ENCODE measurements around the gene MYRF. TPM values are rescaled to one million over a fixed set of nuclear protein-coding genes. Genes with fewer than 3 reads are reported as not detected.

MYRF gene
- polyA plus RNA-seq, 1 donor (not counting 4 experiments of a cell fraction or from before 2014, with no cell fraction given): 0.14 TPM

DNA sequence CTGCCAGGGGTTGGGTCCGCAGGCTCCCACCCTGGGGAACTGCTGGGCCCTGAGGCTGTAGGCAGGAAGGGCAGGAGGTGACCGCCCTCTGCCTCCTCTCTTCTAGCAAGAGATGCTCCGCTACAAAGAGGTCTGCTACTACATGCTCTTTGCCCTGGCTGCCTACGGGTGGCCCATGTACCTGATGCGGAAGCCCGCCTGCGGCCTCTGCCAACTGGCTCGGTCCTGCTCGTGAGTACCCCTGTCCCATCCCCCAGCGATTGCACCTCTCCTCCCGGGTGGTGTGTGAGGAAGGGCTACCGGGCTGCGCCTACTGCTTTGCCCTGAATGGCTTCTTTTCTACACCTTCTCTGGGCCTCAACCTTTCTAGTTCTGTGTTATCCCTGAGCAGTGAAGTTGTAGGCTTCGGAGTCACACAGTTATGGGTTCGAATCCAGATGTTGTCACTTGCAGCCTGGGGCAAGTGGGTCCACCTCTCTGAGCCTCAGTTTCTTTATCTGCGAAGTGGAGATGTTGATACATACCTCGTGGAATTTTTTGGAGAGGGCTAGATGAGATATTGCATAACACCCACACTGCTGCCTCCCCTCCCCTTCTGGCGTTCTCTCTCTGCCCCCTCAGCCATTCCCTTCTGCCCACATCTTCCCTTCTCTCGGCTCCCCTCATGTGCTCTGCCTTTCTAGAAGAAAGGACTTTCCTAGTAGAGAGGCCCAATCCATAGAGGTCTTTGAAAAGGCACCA, 21.1 kb upstream of the MYRF start:
- dilution Hi-C loops (cut with MboI; ENCODE audit: extremely low pct_ligation_motif_present, low sequenced_read_pairs): no loop called here
- Histone ChIP-seq H3K27ac (ENCODE audit: control insufficient read depth, insufficient read depth, low read length) (no peak overlapping the region), H3K4me3 (ENCODE audit: control insufficient read depth in 2 of 3, extremely low read depth in 1 of 3, insufficient read depth in 2 of 3, low read depth in 1 of 3, low read length in 3 of 3) (no peak overlapping the region), H3K9ac (ENCODE audit: control insufficient read depth, extremely low read depth, insufficient read depth, low read length) (no peak overlapping the region), H4K20me1 (ENCODE audit: control insufficient read depth, extremely low read depth, insufficient read depth, low read length) (peaks cover 17% of the 10 kb centered on the region), H3K27me3 (ENCODE audit: control insufficient read depth, extremely low read depth, insufficient read depth, low read length) (peaks cover 60% of the 10 kb centered on the region), H3K9me1 (ENCODE audit: control insufficient read depth, extremely low read depth, insufficient read depth, low read length) (no peaks in the 10 kb centered on the region), H3K4me2 (ENCODE audit: control insufficient read depth, extremely low read depth, insufficient read depth, low read depth, low read length) (no peak overlapping the region), H3K79me2 (ENCODE audit: control insufficient read depth, insufficient read depth, low read length) (no peaks in the 10 kb centered on the region), H3K9me3 (ENCODE audit: control insufficient read depth, low read depth, low read length) (no peaks in the 10 kb centered on the region), H2AFZ (ENCODE audit: control insufficient read depth, low read length) (no peak overlapping the region), H3K4me1 (ENCODE audit: control insufficient read depth, extremely low read depth, insufficient read depth, low read length) (peaks cover 18% of the 10 kb centered on the region), H3K36me3 (ENCODE audit: control insufficient read depth in 2 of 2, extremely low read depth in 1 of 2, insufficient read depth in 2 of 2, low read length in 2 of 2) (no peaks in the 10 kb centered on the region)
- TF ChIP-seq EZH2 (IDR thresholded peaks at IDR 0.05; ENCODE audit: low read length): no peak
- TF ChIP-seq, protein P1, sequence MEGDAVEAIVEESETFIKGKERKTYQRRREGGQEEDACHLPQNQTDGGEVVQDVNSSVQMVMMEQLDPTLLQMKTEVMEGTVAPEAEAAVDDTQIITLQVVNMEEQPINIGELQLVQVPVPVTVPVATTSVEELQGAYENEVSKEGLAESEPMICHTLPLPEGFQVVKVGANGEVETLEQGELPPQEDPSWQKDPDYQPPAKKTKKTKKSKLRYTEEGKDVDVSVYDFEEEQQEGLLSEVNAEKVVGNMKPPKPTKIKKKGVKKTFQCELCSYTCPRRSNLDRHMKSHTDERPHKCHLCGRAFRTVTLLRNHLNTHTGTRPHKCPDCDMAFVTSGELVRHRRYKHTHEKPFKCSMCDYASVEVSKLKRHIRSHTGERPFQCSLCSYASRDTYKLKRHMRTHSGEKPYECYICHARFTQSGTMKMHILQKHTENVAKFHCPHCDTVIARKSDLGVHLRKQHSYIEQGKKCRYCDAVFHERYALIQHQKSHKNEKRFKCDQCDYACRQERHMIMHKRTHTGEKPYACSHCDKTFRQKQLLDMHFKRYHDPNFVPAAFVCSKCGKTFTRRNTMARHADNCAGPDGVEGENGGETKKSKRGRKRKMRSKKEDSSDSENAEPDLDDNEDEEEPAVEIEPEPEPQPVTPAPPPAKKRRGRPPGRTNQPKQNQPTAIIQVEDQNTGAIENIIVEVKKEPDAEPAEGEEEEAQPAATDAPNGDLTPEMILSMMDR (optimal IDR thresholded peaks at IDR 0.05 in 1 of 3, IDR thresholded peaks at IDR 0.05 in 1 of 3, conservative IDR thresholded peaks at IDR 0.05 in 1 of 3; ENCODE audit: extremely low read depth in 1 of 3, insufficient read depth in 2 of 3, low read length in 3 of 3): no peak
- DNase-seq (ENCODE audit: low read depth, low spot score) (no peak), FAIRE-seq (no peak)

DNA sequence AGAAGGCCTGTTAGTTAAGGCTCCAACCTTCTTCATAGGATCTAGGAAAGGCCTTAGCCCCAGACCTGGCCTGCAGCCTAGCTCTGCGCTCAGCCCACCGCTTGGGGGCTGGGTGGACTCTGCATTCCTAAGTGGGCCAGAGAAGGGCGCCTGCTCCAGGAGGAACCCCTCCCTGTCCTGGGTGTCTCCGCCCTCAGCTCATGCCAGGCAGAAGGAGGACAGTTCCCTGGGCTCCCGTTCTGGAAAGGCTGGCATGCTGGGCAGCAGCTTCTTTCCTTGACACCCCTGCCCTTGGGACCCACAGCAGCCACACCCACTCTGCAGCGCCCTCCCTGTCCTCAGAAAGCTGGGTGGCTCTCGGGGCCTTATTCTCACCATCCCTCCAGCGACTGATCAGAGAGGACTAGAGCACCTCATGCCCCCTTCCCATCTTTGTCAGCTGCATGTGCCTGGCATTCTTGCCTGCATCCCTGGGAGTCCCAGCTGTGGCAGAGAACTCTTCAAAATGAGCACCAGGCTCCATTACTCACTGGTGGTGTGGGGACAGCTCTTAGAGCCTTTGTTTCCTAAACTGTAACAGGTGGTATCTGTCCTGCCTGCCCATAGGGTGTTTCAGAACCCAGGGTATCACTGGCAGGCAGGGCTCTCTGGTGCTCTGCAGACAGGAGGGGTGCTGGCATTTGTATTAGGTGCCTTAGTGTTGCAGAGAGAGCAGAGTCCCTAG, 20.3 kb upstream of the MYRF start:
- no peak for FAIRE-seq
- no peak overlapping the region for H3K27ac ChIP-seq (ENCODE audit: control insufficient read depth, insufficient read depth, low read length)
- H3K27me3 ChIP-seq (ENCODE audit: control insufficient read depth, extremely low read depth, insufficient read depth, low read length): peaks cover 55% of the 10 kb centered on the region
- no peaks in the 10 kb centered on the region for H3K79me2 ChIP-seq (ENCODE audit: control insufficient read depth, insufficient read depth, low read length)
- TF ChIP-seq EZH2 (IDR thresholded peaks at IDR 0.05; ENCODE audit: low read length): no peak
- TF ChIP-seq, protein P1 (optimal IDR thresholded peaks at IDR 0.05 in 1 of 3, IDR thresholded peaks at IDR 0.05 in 1 of 3, conservative IDR thresholded peaks at IDR 0.05 in 1 of 3; ENCODE audit: extremely low read depth in 1 of 3, insufficient read depth in 2 of 3, low read length in 3 of 3): no peak
- peaks cover 18% of the 10 kb centered on the region for H3K4me1 ChIP-seq (ENCODE audit: control insufficient read depth, extremely low read depth, insufficient read depth, low read length)
- no peak overlapping the region for H2AFZ ChIP-seq (ENCODE audit: control insufficient read depth, low read length)
- dilution Hi-C loops (cut with MboI; ENCODE audit: extremely low pct_ligation_motif_present, low sequenced_read_pairs): no loop called here
- H3K9me3 ChIP-seq (ENCODE audit: control insufficient read depth, low read depth, low read length): no peaks in the 10 kb centered on the region
- H3K4me3 ChIP-seq (ENCODE audit: control insufficient read depth in 2 of 3, extremely low read depth in 1 of 3, insufficient read depth in 2 of 3, low read depth in 1 of 3, low read length in 3 of 3): no peak overlapping the region
- no peak for DNase-seq (ENCODE audit: low read depth, low spot score)
- H3K9me1 ChIP-seq (ENCODE audit: control insufficient read depth, extremely low read depth, insufficient read depth, low read length): no peaks in the 10 kb centered on the region
- no peak overlapping the region for H3K4me2 ChIP-seq (ENCODE audit: control insufficient read depth, extremely low read depth, insufficient read depth, low read depth, low read length)
- peaks cover 17% of the 10 kb centered on the region for H4K20me1 ChIP-seq (ENCODE audit: control insufficient read depth, extremely low read depth, insufficient read depth, low read length)
- no peaks in the 10 kb centered on the region for H3K36me3 ChIP-seq (ENCODE audit: control insufficient read depth in 2 of 2, extremely low read depth in 1 of 2, insufficient read depth in 2 of 2, low read length in 2 of 2)
- no peak overlapping the region for H3K9ac ChIP-seq (ENCODE audit: control insufficient read depth, extremely low read depth, insufficient read depth, low read length)

Data from keratinocyte (primary cell).